Stimulated activated CD8-positive, alpha-beta memory T cell treated with anti-CD3 and anti-CD28 coated beads, Interleukin-15, amount 100 ng/mL, for 4 hours (primary cell): ENCODE results near the gene KMT5C.

Experiments used
- DNase-seq, 2 donors: peaks; one replicate each; pipeline ENCODE4 v3.0.0-alpha.2; 2020; ENCODE audit warnings: low read depth in 2 of 2

Gene KMT5C

DNA sequence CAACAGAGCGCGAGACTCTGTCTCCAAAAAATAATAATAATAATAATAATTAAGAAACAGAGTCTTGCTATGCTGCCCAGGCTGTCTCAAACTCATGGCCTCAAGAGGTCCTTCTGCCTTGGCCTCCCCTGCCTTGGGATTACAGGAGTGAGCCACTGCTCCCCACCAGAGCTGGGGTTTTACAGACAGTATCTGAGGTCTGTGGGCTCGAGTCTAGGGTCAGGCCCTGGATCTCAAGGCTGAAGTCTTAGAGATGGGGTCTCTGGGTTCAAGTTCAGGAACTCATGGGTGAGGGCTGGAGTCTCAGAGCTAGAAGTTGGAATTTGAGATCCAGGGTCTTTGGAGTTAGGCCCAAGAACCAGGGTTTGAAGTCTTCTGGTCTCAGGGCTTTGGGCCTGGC, 27.1 kb downstream of the KMT5C start:
- no peak for DNase-seq

DNA sequence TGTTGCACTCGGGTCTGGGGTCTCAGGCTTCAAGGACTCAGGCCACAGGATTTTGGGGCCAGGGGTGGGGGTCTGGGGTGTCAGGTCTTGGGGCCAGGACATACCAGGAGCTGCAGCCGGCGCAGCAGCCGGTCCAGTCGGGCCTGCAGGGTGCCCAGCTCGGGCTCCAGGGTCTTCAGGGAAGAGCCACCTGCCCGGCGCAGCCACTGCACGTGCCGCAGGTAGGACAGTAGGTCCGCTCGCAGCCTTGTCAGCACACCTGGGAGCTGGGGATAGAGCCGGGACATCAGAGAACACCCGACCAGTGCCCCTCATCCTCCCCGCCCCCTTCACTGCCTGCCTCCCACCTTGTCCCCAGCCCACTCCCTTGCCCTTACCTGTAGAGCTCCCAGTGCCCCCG, 28.4 kb downstream of the KMT5C start:
- DNase-seq: no peak

DNA sequence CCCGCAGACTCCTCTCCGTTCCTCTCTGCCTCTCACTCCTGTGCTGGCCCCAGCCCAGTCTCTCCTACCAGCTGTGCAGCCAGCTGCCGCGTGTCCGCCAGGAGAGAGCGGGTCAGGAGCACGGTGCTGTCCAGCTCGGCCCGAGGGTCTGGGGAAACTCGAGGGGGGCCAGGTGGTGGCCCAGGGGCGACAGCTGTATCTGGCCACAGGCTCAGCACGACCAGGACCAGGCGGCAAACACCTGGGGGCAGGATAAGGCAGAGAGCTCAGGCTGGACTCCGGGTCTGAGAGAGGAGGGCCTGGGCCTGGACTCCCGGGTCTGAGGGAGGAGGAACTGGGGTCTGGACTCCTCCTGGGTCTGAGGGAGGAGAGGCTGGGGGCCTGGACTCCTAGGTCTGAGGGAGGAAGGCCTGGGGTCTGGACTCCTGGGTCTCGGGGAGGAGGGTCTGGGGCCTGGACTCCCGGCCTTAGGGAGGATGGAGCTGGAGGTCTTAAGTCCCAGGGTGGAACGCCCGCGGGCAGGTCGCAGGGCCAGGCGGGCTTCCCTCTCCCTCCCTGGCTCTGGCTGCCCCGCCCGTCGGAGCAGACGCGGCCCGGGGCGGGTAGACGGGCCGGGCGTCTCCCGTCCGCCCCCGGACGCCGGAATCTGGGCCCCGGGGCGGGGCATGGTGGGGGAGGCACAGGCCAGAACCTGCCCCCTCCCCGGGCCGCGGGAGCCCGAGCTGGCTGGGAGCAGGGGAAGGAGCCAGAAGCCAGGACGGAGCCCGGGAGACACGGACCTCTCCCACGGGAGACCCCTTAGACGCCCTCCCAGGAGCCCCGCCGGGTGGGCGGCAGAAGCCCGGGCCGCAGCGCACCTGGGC, 29.3 kb downstream of the KMT5C start:
- DNase-seq: no peak

DNA sequence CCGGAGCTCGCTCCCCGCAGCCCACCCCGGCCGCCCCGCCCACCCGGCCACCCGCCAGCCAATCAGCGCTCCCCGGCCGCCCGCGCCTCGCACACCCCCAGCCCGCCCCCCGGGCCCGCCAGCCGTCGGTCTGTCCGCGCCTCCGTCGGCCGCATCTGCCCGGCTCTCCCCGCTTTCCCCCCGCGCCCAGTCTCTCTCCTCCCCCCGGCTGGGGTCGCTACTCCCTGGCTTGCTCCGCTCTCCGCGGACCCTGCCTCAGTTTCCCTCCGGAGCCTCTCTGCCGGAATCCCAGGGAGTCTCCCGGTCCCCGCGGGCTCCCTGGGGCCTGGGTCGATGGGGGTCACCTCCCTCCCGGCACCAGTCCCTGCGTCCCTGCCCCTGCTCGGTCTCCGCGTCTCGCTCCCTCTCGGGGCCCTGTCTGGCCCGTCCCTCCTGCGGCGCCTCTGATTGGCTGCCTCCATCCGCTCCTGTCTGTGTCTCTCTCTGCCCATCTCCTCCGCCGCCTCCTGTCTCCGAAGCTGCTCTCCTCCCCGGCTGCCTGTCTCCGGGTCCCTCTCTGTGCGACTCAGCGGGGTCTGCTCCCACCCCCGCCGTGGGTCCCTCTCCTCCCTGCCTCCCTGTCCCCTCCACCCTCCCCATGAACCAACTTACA, 30.1 kb downstream of the KMT5C start:
- DNase-seq: no peak

DNA sequence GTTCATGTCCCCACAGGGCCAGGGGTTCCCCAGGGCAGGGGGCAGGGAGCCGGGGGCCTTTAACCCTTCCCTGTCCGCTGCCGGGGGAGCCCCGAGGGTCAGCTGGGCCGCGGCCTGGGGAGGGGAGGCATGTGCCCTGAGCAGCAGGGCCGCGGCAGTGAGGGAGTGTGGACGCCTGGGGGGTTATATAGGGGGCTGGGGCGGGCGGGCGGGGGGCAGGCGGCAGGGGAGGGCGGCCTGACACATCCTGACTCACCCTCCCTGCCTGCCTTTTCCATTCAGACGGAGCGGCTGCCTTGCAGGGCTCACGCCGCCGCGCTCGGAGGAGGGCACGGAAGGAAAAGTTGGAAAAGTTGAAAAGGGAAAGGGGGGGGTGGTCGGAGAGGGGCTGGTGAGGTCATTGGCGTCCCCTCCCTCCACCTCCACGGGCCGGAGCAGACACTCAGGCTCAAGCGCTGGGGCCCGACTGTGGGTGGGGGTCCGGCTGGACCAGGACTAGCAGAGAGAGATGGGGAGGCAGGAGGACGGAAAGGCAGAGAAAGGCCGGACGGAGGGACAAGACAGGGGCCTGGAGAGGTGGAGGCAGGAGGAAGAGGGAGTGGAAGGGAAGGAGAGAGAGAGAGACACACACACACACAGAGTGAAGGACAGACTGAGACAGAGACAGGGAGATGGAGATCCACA, 30.8 kb downstream of the KMT5C start, which contains the start of gene IL11:
IL11 (minus strand) TSS at position 159 of the 684 bp plus-strand sequence; CDS start at position 6, 153 bp downstream.
- DNase-seq: no peak

DNA sequence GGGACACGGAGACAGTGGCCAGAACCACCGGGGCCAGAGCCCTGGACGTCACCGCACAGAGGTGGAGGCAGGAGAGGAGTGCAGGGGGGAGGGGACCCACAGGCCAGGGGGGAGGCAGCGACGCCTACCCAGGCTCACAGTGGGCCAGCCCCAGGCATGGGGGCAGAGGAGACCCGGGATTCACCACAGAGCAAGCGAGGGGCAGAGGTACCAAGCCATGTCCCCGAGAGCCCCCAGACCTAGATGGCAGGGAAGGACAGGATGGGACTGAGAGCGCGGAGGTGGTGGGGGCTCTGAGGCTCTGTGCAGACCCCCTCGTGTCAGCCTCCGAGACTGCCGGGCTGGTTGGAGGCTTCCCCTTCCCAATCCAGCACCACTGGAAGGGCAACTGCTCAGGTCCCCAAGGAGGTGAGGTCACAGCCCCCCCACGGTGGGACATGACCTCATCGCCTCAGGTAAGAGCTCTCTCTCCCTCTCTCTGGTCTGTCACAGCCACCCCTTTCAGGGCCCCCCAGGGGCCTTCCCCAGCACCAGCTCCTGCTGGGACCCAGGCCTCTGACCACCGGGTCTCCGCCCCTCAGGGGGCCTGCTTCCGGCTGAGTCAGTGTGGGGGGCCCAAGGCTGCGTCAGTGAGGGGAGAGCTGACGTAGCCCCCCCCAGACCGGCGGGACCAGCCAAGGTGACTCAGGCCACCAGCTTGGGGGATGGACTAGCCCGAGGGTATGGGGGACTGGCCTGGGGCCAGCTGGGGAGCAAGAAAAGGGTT, 32.8 kb downstream of the KMT5C start:
- no peak for DNase-seq

DNA sequence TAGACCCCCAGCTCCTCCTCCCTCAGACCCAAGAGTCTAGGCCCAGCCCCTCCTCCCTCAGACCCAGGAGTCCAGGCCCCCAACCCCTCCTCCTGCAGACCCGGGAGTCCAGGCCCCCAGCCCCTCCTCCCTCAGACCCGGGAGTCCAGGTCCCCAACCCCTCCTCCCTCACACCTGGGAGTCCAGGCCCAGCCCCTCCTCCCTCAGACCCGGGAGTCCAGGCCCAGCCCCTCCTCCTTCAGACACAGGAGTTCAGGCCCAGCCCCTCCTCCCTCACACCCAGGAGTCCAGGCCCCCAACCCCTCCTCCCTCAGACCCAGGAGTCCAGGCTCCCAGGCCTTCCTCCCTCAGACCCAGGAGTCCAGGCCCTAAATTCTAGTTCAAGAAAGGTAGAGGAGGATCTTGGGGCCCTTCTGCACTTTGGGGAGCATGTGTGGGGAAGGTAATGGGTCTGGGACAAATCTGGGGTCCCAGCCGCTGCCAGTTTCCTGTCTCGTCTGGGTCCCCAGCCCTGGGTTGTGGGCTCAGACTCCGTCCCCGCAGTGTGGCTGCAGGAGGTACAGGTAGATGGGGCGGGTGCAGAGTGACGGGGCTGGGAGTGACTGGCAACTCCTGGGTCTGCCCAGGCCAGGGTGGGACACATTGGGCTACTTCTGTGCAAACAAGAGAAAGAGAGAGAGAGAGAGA, 33.8 kb downstream of the KMT5C start:
- DNase-seq: no peak

DNA sequence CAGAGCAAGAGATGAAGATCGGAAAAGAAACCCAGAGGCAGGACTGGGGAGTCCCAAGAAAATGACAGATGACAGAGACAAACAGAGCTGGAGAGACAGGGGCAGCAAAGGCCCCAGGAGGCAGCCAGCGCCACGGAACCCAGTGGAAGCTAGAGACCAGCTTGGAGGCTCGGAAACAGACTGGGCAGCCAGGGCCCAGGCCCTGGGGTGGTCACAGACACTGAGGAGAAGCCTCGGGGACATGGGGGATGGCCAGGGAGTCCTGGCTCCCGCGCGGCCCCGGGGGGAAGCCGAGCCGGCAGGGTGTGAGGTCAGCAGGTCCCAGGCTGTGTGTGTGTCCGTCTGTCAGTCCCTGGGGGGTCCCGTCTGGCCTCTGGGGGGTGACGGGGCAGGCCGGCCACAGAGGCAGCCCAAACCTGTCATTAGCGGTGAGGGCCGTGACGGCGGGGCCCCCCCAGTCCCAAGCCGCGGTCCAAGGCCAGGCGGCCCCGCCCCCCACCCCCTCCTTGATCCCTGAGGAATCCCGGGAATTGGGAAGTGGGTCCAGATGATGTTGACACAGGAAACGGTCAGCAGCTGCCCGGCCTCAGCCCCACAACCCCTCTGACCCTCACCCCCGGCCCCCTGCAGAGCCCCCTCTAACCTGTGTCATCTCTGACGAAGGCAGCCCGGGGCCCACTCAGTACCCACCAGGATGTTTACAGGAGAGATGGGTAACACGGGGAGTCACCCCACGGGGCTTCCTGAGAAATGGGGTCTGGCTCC, 34.5 kb downstream of the KMT5C start:
- DNase-seq: no peak

DNA sequence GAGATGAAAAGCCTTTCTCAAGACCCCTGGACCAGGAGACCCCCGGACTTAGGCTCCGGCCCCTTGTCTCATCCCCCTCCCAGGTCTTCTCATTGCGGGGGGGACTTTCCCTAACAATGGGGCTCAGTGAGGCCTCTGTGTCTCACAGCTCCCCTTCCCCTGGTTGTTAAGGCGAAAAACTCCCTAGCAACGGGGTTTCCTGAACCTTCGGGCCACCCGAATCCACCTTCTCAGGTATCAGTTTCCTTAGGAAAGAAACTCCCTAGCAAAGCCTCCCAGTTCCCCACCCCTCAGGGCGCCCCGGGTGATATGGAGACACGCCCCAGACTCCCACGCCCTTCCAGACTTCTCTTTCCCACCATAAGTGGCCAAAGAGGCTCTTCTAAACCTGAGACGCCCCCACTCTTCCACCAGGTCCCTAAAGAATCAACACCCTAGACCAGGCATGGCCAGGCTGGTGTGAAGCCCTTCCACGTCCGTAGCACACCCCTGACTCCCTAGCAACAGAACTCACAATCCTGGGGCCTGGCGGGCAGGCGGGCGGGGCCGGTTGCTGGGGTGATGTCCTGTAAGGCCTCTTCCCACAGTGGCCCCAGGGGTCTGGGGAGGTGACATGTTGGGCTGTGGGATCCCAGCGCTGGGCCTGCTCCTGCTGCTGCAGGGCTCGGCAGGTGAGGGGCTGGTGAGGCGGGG, 36.7 kb downstream of the KMT5C start, which contains the start of gene TMEM190:
TMEM190 (plus strand) TSS at position 586 of the 693 bp plus-strand sequence; CDS start at position 614, 28 bp downstream.
- no peak for DNase-seq

DNA sequence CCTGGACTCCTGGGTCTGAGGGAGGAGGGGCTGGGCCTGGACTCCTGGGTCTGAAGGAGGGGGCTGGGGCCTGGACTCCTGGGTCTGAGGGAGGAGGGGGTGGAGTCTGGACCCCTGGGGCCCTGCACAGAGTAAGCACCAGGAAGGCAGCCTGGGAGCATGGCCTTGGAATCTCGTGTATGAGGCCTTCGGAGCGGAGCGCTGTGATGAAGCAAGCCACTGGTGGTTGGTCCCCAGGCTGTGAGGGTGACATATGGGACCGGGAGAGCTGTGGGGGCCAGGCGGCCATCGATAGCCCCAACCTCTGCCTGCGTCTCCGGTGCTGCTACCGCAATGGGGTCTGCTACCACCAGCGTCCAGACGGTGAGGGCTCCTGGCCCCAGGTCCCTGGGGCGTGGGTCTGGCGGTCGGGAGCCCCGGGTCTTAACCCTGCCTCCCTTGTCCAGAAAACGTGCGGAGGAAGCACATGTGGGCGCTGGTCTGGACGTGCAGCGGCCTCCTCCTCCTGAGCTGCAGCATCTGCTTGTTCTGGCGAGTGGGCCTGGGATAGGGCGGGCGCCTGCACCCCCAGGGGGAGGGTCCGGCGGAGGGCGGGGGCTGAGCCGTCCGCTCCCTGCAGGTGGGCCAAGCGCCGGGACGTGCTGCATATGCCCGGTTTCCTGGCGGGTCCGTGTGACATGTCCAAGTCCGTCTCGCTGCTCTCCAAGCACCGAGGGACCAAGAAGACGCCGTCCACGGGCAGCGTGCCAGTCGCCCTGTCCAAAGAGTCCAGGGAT, 37.9 kb downstream of the KMT5C start:
- no peak for DNase-seq

DNA sequence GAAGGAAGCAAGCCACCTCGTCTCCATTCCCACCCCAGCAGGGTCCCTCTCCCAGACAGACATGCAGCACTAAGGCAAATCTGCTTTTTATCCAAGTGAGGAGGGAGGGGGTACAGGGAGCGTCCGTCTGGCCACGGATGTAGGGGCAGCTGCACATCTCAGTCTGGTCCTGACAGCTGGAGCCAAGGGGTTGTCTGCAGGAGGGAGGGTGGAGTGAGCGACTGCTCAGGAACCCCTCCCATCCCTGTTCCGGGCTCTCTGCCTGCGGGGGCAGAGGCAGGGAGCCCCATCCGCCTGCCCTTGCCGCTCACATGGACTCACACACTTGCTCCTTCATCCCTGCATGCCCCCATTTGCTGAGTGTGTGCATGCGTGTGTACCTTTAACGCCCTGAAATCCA, 39.5 kb downstream of the KMT5C start:
- no peak for DNase-seq

DNA sequence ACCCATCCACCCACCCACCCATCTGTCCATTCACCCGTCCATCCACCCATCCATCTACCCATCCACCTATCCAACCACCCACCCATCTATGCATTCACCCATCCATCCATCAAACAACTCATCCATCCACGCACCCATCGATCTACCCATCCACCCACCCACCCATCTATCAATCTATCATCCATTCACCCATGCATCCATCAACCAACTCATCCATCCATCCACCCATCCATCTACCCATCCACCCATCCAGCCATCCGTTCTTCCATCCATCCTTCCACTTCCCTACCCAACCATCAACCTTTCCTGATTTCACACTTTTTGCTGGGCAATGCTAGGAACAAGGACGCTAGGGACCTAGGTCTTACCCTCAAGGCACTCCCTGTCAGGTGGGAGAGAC, 42.3 kb downstream of the KMT5C start:
- no peak for DNase-seq

DNA sequence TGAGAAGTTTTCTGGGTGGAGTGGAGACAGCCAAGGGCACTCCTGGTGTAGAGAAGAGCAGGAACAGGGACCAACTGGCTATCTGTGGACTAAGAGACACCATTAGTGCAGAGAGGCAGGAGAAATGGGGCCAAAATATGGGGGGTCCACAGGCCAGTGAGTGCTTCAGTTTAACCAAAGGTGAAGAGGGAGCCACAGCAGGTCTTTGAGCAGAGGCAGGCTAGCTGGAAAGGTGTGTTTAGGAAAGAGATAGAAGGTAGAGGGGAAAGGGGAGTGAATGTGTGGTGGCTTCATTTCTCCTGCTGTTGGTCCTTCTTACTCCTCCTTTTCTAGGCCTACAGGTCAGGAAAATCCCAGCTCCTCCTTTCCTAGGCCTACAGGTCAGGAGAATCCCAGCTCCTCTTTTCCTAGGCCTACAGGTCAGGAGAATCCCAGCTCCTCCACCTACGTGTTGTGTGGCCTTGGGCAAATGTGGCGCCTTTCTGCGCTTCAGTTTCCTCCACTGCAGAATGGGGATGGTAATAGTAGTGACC, 42.9 kb downstream of the KMT5C start:
- DNase-seq: no peak

DNA sequence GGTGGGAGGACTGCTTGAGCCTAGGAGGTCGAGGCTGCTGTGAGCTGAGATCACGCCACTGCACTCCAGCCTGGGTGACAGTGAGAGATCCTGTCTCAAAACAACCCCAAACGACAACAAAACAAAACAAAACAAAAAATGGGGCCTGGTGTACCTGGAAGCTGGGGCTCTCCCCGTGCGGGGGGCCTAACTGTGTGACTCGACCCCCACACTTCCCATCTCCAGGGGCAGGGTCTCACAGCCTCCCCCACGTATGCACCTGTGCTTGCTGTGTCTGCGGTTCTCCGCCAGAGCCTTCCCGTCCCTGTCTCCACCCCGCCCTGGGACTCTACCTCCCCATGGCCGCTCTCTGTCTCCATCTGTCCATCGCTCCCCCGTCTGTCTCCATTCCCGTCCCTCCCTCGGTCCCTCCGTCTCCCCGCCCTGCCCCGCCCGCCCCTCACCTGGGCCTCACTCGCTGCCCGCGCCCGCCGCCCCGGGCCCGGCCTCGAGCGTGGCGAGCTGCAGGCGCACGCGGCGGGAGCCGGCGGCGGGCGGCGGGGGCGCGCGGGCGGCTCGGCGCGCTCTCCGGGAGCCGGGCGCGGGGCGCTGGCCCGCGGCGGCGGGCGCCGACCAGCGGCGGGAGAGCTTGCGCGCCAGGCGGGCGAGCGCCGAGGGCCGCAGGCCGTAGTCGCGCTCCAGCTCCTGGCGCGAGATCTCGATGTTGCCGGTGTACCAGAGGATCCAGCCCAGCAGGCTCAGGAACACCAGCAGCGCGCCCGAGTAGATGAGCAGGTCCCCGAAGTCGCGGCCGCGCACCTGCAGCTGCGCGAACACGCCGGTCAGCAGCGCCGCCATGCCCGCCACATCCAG, 43.8 kb downstream of the KMT5C start:
- no peak for DNase-seq

DNA sequence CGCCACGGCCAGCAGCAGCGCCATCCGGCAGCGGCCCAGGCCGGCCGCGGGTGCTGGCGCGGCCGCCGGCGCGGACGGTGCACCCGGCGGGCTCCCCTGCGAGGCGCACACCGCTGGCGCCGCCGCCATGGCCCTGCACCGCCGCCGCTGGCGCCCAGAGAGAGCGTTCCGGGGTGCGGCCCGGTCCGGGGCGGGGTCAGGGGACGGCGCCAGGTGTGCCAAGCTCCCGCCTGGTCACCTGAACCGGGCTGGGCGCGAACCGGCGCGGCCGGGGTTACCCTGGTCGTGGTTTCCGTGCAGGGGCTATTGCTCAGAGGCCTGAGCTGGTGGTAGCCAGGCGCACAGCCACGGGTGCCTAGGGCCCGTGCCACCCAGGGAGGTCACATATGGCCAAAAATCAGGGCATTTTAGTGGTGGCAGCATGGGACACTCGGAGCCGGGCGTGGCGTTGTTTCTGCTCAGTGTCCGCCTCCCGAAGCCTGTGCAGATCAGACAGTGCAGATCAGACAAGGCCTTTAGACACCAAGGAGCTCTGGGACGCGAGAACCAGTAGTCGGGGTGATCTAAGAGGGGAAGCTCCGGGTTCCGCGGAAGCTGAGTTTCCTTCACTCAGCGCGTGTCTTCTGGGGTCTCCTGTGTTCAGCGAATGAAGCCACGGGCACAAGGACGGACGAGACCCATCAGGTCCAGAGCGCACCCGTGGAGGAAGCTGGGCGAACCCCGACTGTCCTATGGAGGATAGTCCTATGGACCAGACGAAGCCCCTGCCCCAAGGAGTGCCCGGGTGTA, 44.6 kb downstream of the KMT5C start, which contains the start of gene TMEM238:
TMEM238 (minus strand) TSS at position 162 of the 789 bp plus-strand sequence; CDS start at position 129, 33 bp downstream.
- no peak for DNase-seq

DNA sequence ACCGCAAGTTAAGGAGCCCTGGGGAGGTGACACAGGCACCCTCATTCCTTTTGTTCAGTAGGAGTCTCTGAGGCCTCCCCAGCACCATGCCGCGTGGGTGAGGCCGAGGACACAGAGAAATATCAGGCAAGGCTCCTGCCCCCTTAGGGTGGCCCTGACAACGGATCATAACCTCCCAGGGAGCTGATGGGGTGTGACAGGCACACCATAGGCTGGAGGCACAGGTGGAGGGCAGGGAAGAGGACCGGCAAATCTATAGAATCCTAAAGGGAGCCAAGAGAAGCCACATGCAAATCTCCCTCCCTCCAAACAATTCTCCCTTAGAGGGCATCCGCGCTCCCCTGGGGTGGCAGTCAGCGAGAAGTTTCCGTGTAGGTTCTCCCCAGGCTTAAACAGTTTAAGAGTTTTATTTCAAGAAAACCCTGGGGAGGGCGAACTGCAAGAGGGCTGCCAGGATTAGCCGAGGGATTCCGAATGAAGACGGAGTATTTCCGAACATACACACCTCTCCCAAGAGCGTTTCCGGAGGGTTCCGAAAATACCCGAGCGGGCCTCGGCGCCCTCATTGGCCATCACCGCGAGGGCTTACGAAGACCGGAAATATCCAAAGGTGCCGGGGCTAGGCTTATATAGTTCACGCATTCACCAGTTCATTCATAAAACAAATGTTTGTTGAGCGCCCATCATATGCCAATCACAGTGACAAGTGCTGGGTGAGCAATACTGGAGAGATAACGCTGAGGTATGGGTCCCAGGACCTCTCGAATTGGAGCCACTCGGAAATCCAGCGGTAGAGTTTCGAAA, 45.4 kb downstream of the KMT5C start:
- DNase-seq: peak; percentile 83 to 89
